Progenitor cell of endocrine pancreas (in vitro differentiated cells): ENCODE data around the gene GOLGA8S. TPM values are rescaled to one million over a fixed set of nuclear protein-coding genes. Genes with fewer than 3 reads are reported as not detected.
"Not testable (repeated sequence)": the region's sequence is repeated elsewhere in the genome, so short reads cannot be mapped to it uniquely, and the experiment has no call there.

Source experiments
- DNase-seq: peaks from one replicate; pipeline ENCODE4 v3.0.0; 2021; ENCODE audit warnings: low spot score; ENCODE audit not compliant: unreplicated experiment
- H3K27ac Mint-ChIP-seq: 2 replicates; pipeline ENCODE4 v1.8.0; 2021; ENCODE audit warnings: mild to moderate bottlenecking, moderate library complexity, mixed read lengths
- H3K27me3 Mint-ChIP-seq: 2 replicates; pipeline ENCODE4 v1.8.0; 2021; ENCODE audit warnings: mixed read lengths
- H3K36me3 Mint-ChIP-seq: 2 replicates; pipeline ENCODE4 v1.8.0; 2022; ENCODE audit warnings: mixed read lengths; ENCODE audit not compliant: insufficient read depth
- H3K4me1 Mint-ChIP-seq: 2 replicates; pipeline ENCODE4 v1.8.0; 2021; ENCODE audit warnings: low read depth, mixed read lengths
- H3K4me3 Mint-ChIP-seq: 2 replicates; pipeline ENCODE4 v1.8.0; 2021; ENCODE audit warnings: low read depth, mild to moderate bottlenecking, moderate library complexity, mixed read lengths
- H3K9me3 Mint-ChIP-seq: 2 replicates; pipeline ENCODE4 v1.8.0; 2021; ENCODE audit warnings: low read depth, mixed read lengths
- CTCF ChIP-seq: fragments of 200-600 bp; sonication (generic); IDR thresholded peaks from one replicate; pipeline ENCODE4 v1.5.0; 2021; ENCODE audit warnings: antibody characterized with exemption, mild to moderate bottlenecking; ENCODE audit not compliant: unreplicated experiment
- total RNA-seq: library from RNA; stranded (reverse); gene quantifications from 2 replicates; pipeline ENCODE4 v1.2.1, GENCODE V29; 2021

GOLGA8S gene
- total RNA-seq, 1 donor from 2014 or later = 0.81 TPM

- H3K4me1 Mint-ChIP-seq = no peaks in the 10 kb centered on the region
- H3K36me3 Mint-ChIP-seq = peaks cover 2% of the 10 kb centered on the region
- H3K9me3 Mint-ChIP-seq = peaks cover 6% of the 10 kb centered on the region
- H3K4me3 Mint-ChIP-seq = no peak overlapping the region
- no peak for TF ChIP-seq CTCF
- no peak for DNase-seq
- H3K27ac Mint-ChIP-seq = no peak overlapping the region
- no peaks in the 10 kb centered on the region for H3K27me3 Mint-ChIP-seq
Observed at GRCh38 chr15:23387621-23388190, 33.2 kb downstream of the GOLGA8S start.

- TF ChIP-seq CTCF = no peak
- no peaks in the 10 kb centered on the region for H3K27me3 Mint-ChIP-seq
- no peak overlapping the region for H3K27ac Mint-ChIP-seq
- H3K9me3 Mint-ChIP-seq = peaks cover 3% of the 10 kb centered on the region
- DNase-seq = no peak
- no peak overlapping the region for H3K4me3 Mint-ChIP-seq
- no peaks in the 10 kb centered on the region for H3K4me1 Mint-ChIP-seq
- H3K36me3 Mint-ChIP-seq = peaks cover 2% of the 10 kb centered on the region
Observed at GRCh38 chr15:23395030-23395692, 40.6 kb downstream of the GOLGA8S start.

- peaks cover 2% of the 10 kb centered on the region for H3K36me3 Mint-ChIP-seq
- no peak for TF ChIP-seq CTCF
- H3K27ac Mint-ChIP-seq = no peak overlapping the region
- no peak overlapping the region for H3K4me3 Mint-ChIP-seq
- H3K4me1 Mint-ChIP-seq = no peaks in the 10 kb centered on the region
- no peaks in the 10 kb centered on the region for H3K27me3 Mint-ChIP-seq
- peaks cover 3% of the 10 kb centered on the region for H3K9me3 Mint-ChIP-seq
- DNase-seq = no peak
Observed at GRCh38 chr15:23395832-23396231, 41.3 kb downstream of the GOLGA8S start.

GRCh38 chr15:23397779-23398178, 43.2 kb downstream of the GOLGA8S start:
- H3K27me3 Mint-ChIP-seq = no peaks in the 10 kb centered on the region
- no peak for DNase-seq
- no peaks in the 10 kb centered on the region for H3K4me1 Mint-ChIP-seq
- H3K9me3 Mint-ChIP-seq = peaks cover 5% of the 10 kb centered on the region
- no peak for TF ChIP-seq CTCF
- no peak overlapping the region for H3K27ac Mint-ChIP-seq
- no peaks in the 10 kb centered on the region for H3K36me3 Mint-ChIP-seq
- no peak overlapping the region for H3K4me3 Mint-ChIP-seq

- not testable (repeated sequence) for H3K27ac Mint-ChIP-seq, DNase-seq, H3K9me3 Mint-ChIP-seq, H3K4me3 Mint-ChIP-seq, H3K4me1 Mint-ChIP-seq, H3K27me3 Mint-ChIP-seq, H3K36me3 Mint-ChIP-seq
Observed at GRCh38 chr15:23398357-23398756, 43.8 kb downstream of the GOLGA8S start.

- not testable (repeated sequence) for H3K36me3 Mint-ChIP-seq, DNase-seq, H3K4me3 Mint-ChIP-seq, H3K27ac Mint-ChIP-seq, H3K9me3 Mint-ChIP-seq, H3K4me1 Mint-ChIP-seq, H3K27me3 Mint-ChIP-seq
Observed at GRCh38 chr15:23399207-23399606, 44.7 kb downstream of the GOLGA8S start.
